H9 (cell line): Measurements from ENCODE around the gene MMRN2. TPM values are rescaled to one million over a fixed set of nuclear protein-coding genes. Genes with fewer than 3 reads are reported as not detected.
A peak's percentile ranks its signal among the peaks of the same experiment; 100 is the strongest.

Experiments
- DNase-seq: peaks from one replicate; pipeline ENCODE4 v3.0.0-alpha.2; 2017
- H2AFZ ChIP-seq: one replicate; pipeline ENCODE4 v1.6.1; 2013; ENCODE audit warnings: mild to moderate bottlenecking, low read length, control low read depth, moderate library complexity
- H2AK5ac ChIP-seq: 2 replicates; pipeline ENCODE4 v1.6.1; 2013; ENCODE audit warnings: low read length, control low read depth, mixed read lengths; ENCODE audit not compliant: insufficient read length
- H2BK120ac ChIP-seq: one replicate; pipeline ENCODE4 v1.6.1; 2013; ENCODE audit warnings: low read depth, mild to moderate bottlenecking, low read length, control low read depth, inconsistent platforms; ENCODE audit not compliant: poor library complexity, severe bottlenecking
- H2BK12ac ChIP-seq: 2 replicates; pipeline ENCODE4 v1.6.1; 2013; ENCODE audit warnings: low read length, control low read depth, mixed read lengths, low read depth; ENCODE audit not compliant: insufficient read length
- H2BK15ac ChIP-seq: 2 replicates; pipeline ENCODE4 v1.6.1; 2013; ENCODE audit warnings: low read depth, low read length, control low read depth
- H2BK20ac ChIP-seq: one replicate; pipeline ENCODE4 v1.6.1; 2013; ENCODE audit warnings: low read depth, mild to moderate bottlenecking, low read length, control low read depth, inconsistent platforms; ENCODE audit not compliant: poor library complexity, severe bottlenecking
- H2BK5ac ChIP-seq: 2 replicates; pipeline ENCODE4 v1.6.1; 2013; ENCODE audit warnings: low read length, control low read depth, mixed read lengths; ENCODE audit not compliant: insufficient read length
- H3K14ac ChIP-seq: 2 replicates; pipeline ENCODE4 v1.6.1; 2013; ENCODE audit warnings: low read length, control low read depth; ENCODE audit not compliant: insufficient read depth
- H3K18ac ChIP-seq: 2 replicates; pipeline ENCODE4 v1.6.1; 2013; ENCODE audit warnings: low read depth, mild to moderate bottlenecking, mixed read lengths, low read length, control low read depth; ENCODE audit not compliant: insufficient read length
- H3K23ac ChIP-seq: 2 replicates; pipeline ENCODE4 v1.6.1; 2013; ENCODE audit warnings: low read length, control low read depth, mixed read lengths, low read depth; ENCODE audit not compliant: insufficient read length
- H3K23me2 ChIP-seq: 2 replicates; pipeline ENCODE4 v1.6.1; 2013; ENCODE audit warnings: low read depth, mild to moderate bottlenecking, mixed read lengths, low read length, control low read depth; ENCODE audit not compliant: insufficient read length, poor library complexity, severe bottlenecking
- H3K27ac ChIP-seq: 2 replicates; pipeline ENCODE4 v1.5.1; 2013; ENCODE audit warnings: low read length, control low read depth, mixed read lengths, low read depth; ENCODE audit not compliant: insufficient read length
- H3K27me3 ChIP-seq: 2 replicates; pipeline ENCODE4 v1.6.1; 2013; ENCODE audit warnings: low read length, control low read depth, inconsistent platforms; ENCODE audit not compliant: insufficient read depth
- H3K4ac ChIP-seq: 2 replicates; pipeline ENCODE4 v1.6.1; 2013; ENCODE audit warnings: low read depth, mild to moderate bottlenecking, control low read depth, inconsistent platforms, low read length, moderate library complexity
- H3K4me1 ChIP-seq: 2 replicates; pipeline ENCODE4 v1.6.1; 2013; ENCODE audit warnings: low read length, control low read depth, inconsistent platforms; ENCODE audit not compliant: insufficient read depth
- H3K4me2 ChIP-seq: 2 replicates; pipeline ENCODE4 v1.6.1; 2013; ENCODE audit warnings: low read length, control low read depth, mixed read lengths; ENCODE audit not compliant: insufficient read length, insufficient read depth
- H3K56ac ChIP-seq: 2 replicates; pipeline ENCODE4 v1.6.1; 2013; ENCODE audit warnings: low read depth, mild to moderate bottlenecking, mixed read lengths, low read length, control low read depth; ENCODE audit not compliant: insufficient read length
- H3K79me1 ChIP-seq: 2 replicates; pipeline ENCODE4 v1.6.1; 2013; ENCODE audit warnings: low read depth, mild to moderate bottlenecking, moderate library complexity, low read length, control low read depth, inconsistent platforms; ENCODE audit not compliant: insufficient read depth, poor library complexity, severe bottlenecking
- H3K79me2 ChIP-seq: 2 replicates; pipeline ENCODE4 v1.6.1; 2013; ENCODE audit warnings: low read length, control low read depth, inconsistent platforms; ENCODE audit not compliant: insufficient read depth
- H3K9ac ChIP-seq: 2 replicates; pipeline ENCODE4 v1.6.1; 2013; ENCODE audit warnings: low read length, control low read depth, mixed read lengths; ENCODE audit not compliant: insufficient read length; ENCODE audit errors: extremely low read depth
- H3K9me3 ChIP-seq: one replicate; pipeline ENCODE4 v1.6.1; 2013; ENCODE audit warnings: low read depth, low read length, inconsistent platforms; ENCODE audit not compliant: control insufficient read depth
- H3T11ph ChIP-seq: one replicate; pipeline ENCODE4 v1.6.1; 2013; ENCODE audit warnings: mild to moderate bottlenecking, low read length, control low read depth, inconsistent platforms
- H4K20me1 ChIP-seq: one replicate; pipeline ENCODE4 v1.6.1; 2013; ENCODE audit not compliant: control insufficient read depth, insufficient read length, insufficient read depth
- H4K5ac ChIP-seq: 2 replicates; pipeline ENCODE4 v1.6.1; 2013; ENCODE audit warnings: low read depth, mild to moderate bottlenecking, mixed read lengths, low read length, control low read depth; ENCODE audit not compliant: insufficient read length
- H4K8ac ChIP-seq: replicated peaks from 2 replicates; pipeline ENCODE4 v1.6.1; 2013; ENCODE audit warnings: low read length, control low read depth, mixed read lengths, low read depth; ENCODE audit not compliant: insufficient read length
- H4K91ac ChIP-seq: 2 replicates; pipeline ENCODE4 v1.6.1; 2013; ENCODE audit warnings: low read depth, mild to moderate bottlenecking, moderate library complexity, mixed read lengths, low read length, control low read depth; ENCODE audit not compliant: insufficient read length
- H3K27ac Mint-ChIP-seq, 3 experiments: 2 replicates in 2 of 3; 3 replicates in 1 of 3; pipeline ENCODE4 v1.8.0; 2020 to 2021; ENCODE audit warnings: mixed read lengths in 3 of 3, mild to moderate bottlenecking in 1 of 3, moderate library complexity in 1 of 3
- H3K27me3 Mint-ChIP-seq: 2 replicates; pipeline ENCODE4 v1.8.0; 2021; ENCODE audit warnings: low read depth, mild to moderate bottlenecking, moderate library complexity, mixed read lengths
- H3K36me3 Mint-ChIP-seq, 3 experiments: 2 replicates in 2 of 3; 3 replicates in 1 of 3; pipeline ENCODE4 v1.8.0; 2020 to 2021; ENCODE audit warnings: low read depth in 3 of 3, mixed read lengths in 3 of 3; ENCODE audit not compliant: insufficient read depth in 1 of 3
- H3K4me1 Mint-ChIP-seq, 2 experiments: 2 replicates each; pipeline ENCODE4 v1.8.0; 2020; ENCODE audit warnings: mixed read lengths in 2 of 2
- H3K4me3 Mint-ChIP-seq, 2 experiments: 2 replicates in 1 of 2; 3 replicates in 1 of 2; pipeline ENCODE4 v1.8.0; 2020 to 2021; ENCODE audit warnings: mild to moderate bottlenecking in 2 of 2, mixed read lengths in 2 of 2, moderate library complexity in 1 of 2
- H3K9me3 Mint-ChIP-seq, 2 experiments: 2 replicates in 1 of 2; 3 replicates in 1 of 2; pipeline ENCODE4 v1.8.0; 2020; ENCODE audit warnings: mild to moderate bottlenecking in 2 of 2, mixed read lengths in 2 of 2, moderate library complexity in 1 of 2
- CTCF ChIP-seq: fragments of 200-600 bp; sonication (generic); conservative IDR thresholded peaks from 3 replicates; pipeline ENCODE4 v1.8.0; 2021; ENCODE audit warnings: antibody characterized with exemption, mild to moderate bottlenecking
- WGBS: extraction: QIAGEN DNeasy Blood & Tissue Kit; methylation state at CpG from one replicate; pipeline ENCODE4 v1.1.7; 2013; ENCODE audit warnings: missing lambda C conversion rate, low lambda C conversion rate, mixed read lengths; ENCODE audit not compliant: insufficient read length; ENCODE audit errors: extremely low coverage; 5-methylcytosine and 5-hydroxymethylcytosine counted together
- total RNA-seq: library from RNA; stranded (reverse); gene quantifications from 2 replicates; pipeline ENCODE4 v1.2.1, GENCODE V29; 2021

MMRN2 gene
- total RNA-seq, 1 experiment from 2014 or later, result 1.0 TPM

GRCh38 chr10:86943316-86944030, 13.9 kb downstream of the MMRN2 start:
- no peak overlapping the region for H3K4me2 ChIP-seq
- no peak for TF ChIP-seq CTCF
- Mint-ChIP-seq H3K9me3 (no peaks in the 10 kb centered on the region; a peak in 2 of 5 replicates), H3K27me3 (peaks cover 7% of the 10 kb centered on the region), H3K4me1 (peaks cover 16 to 19% of the 10 kb centered on the region in 2 experiments), H3K36me3 (no peaks in the 10 kb centered on the region; a peak in 1 of 7 replicates), H3K27ac (peak overlapping the region in 1 of 3 experiments; percentile 62; a peak in 1 of 7 replicates), H3K4me3 (no peak overlapping the region)
- no peak overlapping the region for H2BK120ac ChIP-seq
- DNase-seq, result peak; percentile 19
- no peaks in the 10 kb centered on the region for H3K79me2 ChIP-seq
- no peak overlapping the region for H3K4ac ChIP-seq
- no peak overlapping the region for H3K56ac ChIP-seq
- no peaks in the 10 kb centered on the region for H3K4me1 ChIP-seq
- H2AK5ac ChIP-seq, result no peak overlapping the region
- H2BK5ac ChIP-seq, result no peak overlapping the region
- no peak overlapping the region for H4K91ac ChIP-seq
- no peak overlapping the region for H3K27ac ChIP-seq
- H3K14ac ChIP-seq, result no peak overlapping the region
- no peak overlapping the region for H3T11ph ChIP-seq
- no peaks in the 10 kb centered on the region for H3K79me1 ChIP-seq
- WGBS, result no CpG with 5 or more reads among the region's 30 CpGs
- H2BK20ac ChIP-seq, result no peak overlapping the region
- no peaks in the 10 kb centered on the region for H4K20me1 ChIP-seq
- H3K9ac ChIP-seq, result no peak overlapping the region
- H2BK15ac ChIP-seq, result no peak overlapping the region
- H3K9me3 ChIP-seq, result no peaks in the 10 kb centered on the region
- no peak overlapping the region for H2BK12ac ChIP-seq
- no peak overlapping the region for H3K18ac ChIP-seq
- no peak overlapping the region for H4K5ac ChIP-seq
- H3K23ac ChIP-seq, result no peak overlapping the region
- no peak overlapping the region for H2AFZ ChIP-seq
- no peak overlapping the region for H4K8ac ChIP-seq
- H3K27me3 ChIP-seq, result no peaks in the 10 kb centered on the region
- H3K23me2 ChIP-seq, result no peaks in the 10 kb centered on the region
